Bronchial epithelial cell (primary cell): ENCODE measurements around the gene RDH12. TPM values are rescaled to one million over a fixed set of nuclear protein-coding genes. Genes with fewer than 3 reads are reported as not detected.

Source experiments
- DNase-seq: peaks from one replicate; pipeline ENCODE4 v3.0.0-alpha.2; 2010; ENCODE audit warnings: low read depth
- FAIRE-seq: peaks from 2 replicates; lab custom pipeline; 2011; peaks lifted over from hg19 to GRCh38; lab: Jason Lieb, UNC
- H3K27me3 ChIP-seq: 2 replicates; pipeline ENCODE4 v1.5.1; 2011; ENCODE audit warnings: low read length; ENCODE audit not compliant: control insufficient read depth, insufficient read depth
- H3K36me3 ChIP-seq: 2 replicates; pipeline ENCODE4 v1.5.1; 2011; ENCODE audit warnings: low read length; ENCODE audit not compliant: control insufficient read depth, insufficient read depth
- H3K4me3 ChIP-seq: 2 replicates; pipeline ENCODE4 v1.5.1; 2011; ENCODE audit warnings: mild to moderate bottlenecking, low read depth, low read length, control low read depth
- total RNA-seq: library from RNA; depleted of rRNA; stranded (reverse); fragments of >200 nt; gene quantifications from 2 replicates; pipeline ENCODE4 v1.2.1, GENCODE V29; 2014
- TF ChIP-seq, protein P1 (sequence below): IDR thresholded peaks from 2 replicates; pipeline ENCODE4 v1.5.1; 2011; ENCODE audit warnings: mild to moderate bottlenecking, moderate library complexity, low read length, control low read depth, inconsistent platforms; ENCODE audit not compliant: insufficient read depth, severe bottlenecking

Gene RDH12
- total RNA-seq, 1 donor from 2014 or later: 1.3 TPM

DNA sequence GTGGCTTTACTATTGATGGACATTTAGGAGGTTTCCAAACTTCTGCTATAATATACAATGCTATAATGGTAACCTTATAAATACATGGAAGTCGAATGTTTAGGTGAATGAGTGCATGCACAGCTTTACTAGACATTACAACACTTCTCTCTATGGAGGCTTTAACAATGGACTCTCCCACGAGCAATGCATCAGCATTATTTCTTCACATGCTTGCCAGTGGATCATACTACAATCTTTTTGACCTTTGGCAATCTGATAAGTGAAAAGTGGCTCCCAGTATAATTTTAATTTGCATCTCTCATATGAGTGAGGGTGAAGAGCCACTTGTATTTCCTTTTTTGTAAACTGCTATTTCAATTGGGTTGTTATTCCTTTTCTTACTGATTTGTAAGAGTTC lies 18.2 kb downstream of the RDH12 start:
- peaks cover 2% of the 10 kb centered on the region for H3K27me3 ChIP-seq
- TF ChIP-seq, protein P1, sequence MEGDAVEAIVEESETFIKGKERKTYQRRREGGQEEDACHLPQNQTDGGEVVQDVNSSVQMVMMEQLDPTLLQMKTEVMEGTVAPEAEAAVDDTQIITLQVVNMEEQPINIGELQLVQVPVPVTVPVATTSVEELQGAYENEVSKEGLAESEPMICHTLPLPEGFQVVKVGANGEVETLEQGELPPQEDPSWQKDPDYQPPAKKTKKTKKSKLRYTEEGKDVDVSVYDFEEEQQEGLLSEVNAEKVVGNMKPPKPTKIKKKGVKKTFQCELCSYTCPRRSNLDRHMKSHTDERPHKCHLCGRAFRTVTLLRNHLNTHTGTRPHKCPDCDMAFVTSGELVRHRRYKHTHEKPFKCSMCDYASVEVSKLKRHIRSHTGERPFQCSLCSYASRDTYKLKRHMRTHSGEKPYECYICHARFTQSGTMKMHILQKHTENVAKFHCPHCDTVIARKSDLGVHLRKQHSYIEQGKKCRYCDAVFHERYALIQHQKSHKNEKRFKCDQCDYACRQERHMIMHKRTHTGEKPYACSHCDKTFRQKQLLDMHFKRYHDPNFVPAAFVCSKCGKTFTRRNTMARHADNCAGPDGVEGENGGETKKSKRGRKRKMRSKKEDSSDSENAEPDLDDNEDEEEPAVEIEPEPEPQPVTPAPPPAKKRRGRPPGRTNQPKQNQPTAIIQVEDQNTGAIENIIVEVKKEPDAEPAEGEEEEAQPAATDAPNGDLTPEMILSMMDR: no peak
- FAIRE-seq: no peak
- no peak overlapping the region for H3K4me3 ChIP-seq
- DNase-seq: no peak
- no peaks in the 10 kb centered on the region for H3K36me3 ChIP-seq

DNA sequence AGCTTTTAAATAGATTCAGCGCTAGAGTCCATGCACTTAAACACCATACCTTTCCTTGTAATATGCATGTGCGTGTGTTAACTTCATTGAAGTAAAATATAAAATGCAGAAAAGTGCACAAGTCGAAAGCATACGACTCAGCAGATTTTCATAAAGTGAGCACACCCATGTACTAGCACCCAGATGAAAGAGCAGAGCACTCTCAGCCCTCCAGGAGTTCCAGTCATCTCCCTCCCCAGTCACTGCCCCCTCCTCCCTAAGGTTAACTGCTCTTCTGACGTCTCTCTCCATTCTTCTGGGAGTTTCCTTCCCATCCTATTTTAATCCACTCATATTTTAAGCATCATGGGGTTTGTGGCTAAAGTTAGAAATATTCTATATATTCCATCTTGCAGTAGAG lies 20.2 kb downstream of the RDH12 start:
- no peak overlapping the region for H3K4me3 ChIP-seq
- FAIRE-seq (no peak), DNase-seq (no peak)
- H3K27me3 ChIP-seq: peaks cover 2% of the 10 kb centered on the region
- TF ChIP-seq, protein P1: no peak
- no peaks in the 10 kb centered on the region for H3K36me3 ChIP-seq

DNA sequence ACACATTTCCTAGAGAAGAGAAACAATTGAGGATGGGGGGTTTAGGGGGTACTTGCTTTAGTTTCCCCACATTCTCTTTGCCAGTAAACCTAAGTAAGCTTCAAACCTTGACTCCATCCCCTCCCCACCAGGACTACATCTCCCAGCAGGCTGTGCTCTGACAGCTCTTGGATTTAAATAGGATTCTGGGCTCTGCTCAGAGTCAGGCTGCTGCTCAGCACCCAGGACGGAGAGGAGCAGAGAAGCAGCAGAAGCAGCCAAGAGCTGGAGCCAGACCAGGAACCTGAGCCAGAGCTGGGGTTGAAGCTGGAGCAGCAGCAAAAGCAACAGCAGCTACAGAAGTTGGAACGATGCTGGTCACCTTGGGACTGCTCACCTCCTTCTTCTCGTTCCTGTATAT lies 20.6 kb downstream of the RDH12 start:
- no peak overlapping the region for H3K4me3 ChIP-seq
- no peak for FAIRE-seq
- TF ChIP-seq, protein P1: no peak
- no peak for DNase-seq
- H3K36me3 ChIP-seq: no peaks in the 10 kb centered on the region
- H3K27me3 ChIP-seq: peaks cover 2% of the 10 kb centered on the region

DNA sequence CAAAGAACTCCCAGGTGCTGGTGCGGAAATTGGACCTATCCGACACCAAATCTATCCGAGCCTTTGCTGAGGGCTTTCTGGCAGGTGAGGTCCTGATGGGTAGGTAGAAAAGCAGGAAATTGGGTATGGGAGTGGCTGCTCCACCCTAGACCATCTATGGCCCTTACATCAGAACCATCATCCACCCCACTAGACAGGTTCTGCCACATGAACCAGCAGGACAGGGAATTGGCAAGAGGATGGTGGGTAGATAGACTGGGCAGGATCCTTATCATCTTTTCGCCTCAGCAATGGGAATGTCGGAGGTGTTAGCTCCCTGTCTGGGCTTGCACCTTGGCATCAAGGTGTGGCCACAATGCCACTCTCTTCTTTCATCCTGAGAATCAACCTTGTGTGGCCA lies 23.5 kb downstream of the RDH12 start:
- Histone ChIP-seq H3K27me3 (no peaks in the 10 kb centered on the region), H3K4me3 (no peak overlapping the region), H3K36me3 (no peaks in the 10 kb centered on the region)
- FAIRE-seq: peak; percentile 52
- DNase-seq: peak; percentile 71
- TF ChIP-seq, protein P1: no peak

DNA sequence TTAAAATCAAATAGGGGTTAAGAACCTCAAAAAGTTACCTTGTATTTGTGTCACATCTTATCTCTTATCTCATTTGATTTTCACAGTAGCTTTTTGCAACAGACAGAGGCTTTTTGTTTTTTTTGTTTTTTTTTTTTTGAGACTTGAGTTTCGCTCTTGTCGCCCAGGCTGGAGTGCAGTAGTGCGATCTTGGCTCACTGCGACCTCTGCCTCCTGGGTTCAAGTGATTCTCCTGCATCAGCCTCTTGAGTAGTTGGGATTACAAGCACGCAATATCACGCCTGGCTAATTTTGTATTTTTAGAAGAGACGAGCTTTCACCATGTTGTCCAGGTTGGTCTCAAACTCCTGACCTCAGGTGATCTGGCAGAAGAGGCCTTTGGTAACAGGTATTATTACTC lies 25.7 kb downstream of the RDH12 start:
- DNase-seq: no peak
- Histone ChIP-seq H3K36me3 (no peaks in the 10 kb centered on the region), H3K27me3 (no peaks in the 10 kb centered on the region), H3K4me3 (no peak overlapping the region)
- FAIRE-seq: no peak
- TF ChIP-seq, protein P1: no peak

DNA sequence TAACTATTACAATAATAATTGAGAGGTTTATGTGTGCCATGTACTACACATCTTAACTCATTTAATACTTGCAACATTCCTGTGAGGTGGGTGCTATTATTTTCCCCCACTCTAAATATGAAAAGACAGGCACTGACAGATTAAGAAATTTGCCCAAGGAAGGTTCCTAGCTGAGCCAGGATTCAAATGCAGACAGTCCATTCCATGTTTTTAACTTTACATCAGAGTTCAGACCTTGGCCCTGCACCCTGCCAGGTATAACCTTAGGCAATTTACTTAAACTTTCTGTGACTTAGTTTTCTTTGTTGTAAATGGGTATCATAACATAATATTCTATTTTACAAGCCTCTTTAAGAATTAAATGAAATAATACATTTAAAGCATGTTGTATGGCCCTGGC lies 26.6 kb downstream of the RDH12 start:
- TF ChIP-seq, protein P1: no peak
- Histone ChIP-seq H3K4me3 (no peak overlapping the region), H3K36me3 (no peaks in the 10 kb centered on the region), H3K27me3 (no peaks in the 10 kb centered on the region)
- DNase-seq (no peak), FAIRE-seq (no peak)
